Stomach (tissue), 9 donors: ENCODE data around the gene KAZALD1. TPM values are rescaled to one million over a fixed set of nuclear protein-coding genes. Genes with fewer than 3 reads are reported as not detected.

Experiments
- DNase-seq, 2 donors: peaks; one replicate each; pipeline versions ENCODE4 v3.0.0 to v3.0.0-alpha.2; 2013 to 2019
- H3K27ac ChIP-seq, 5 donors: fragments of 200-600 bp in 4 of 5; sonication (generic) in 4 of 5; one replicate each; pipeline ENCODE4 v1.5.1; 2013 to 2019; ENCODE audit warnings: mild to moderate bottlenecking in 1 of 5, moderate library complexity in 1 of 5
- H3K27me3 ChIP-seq, 3 donors: fragments of 200-600 bp; sonication (generic); one replicate each; pipeline ENCODE4 v1.5.1; 2017 to 2019; ENCODE audit warnings: mixed run types in 1 of 3
- H3K36me3 ChIP-seq, 4 donors: fragments of 200-600 bp; sonication (generic); 1 replicate in 3 of 4; 2 replicates in 1 of 4; pipeline ENCODE4 v1.5.1; 2016 to 2019
- H3K4me1 ChIP-seq, 4 donors: fragments of 200-600 bp; sonication (generic); one replicate each; pipeline ENCODE4 v1.5.1; 2016 to 2019
- H3K4me3 ChIP-seq, 4 donors: fragments of 200-600 bp; sonication (generic) in 3 of 4; one replicate each; pipeline ENCODE4 v1.5.1; 2016 to 2019; ENCODE audit warnings: mild to moderate bottlenecking in 1 of 4
- H3K9me3 ChIP-seq, 4 donors: fragments of 200-600 bp; sonication (generic); one replicate each; pipeline ENCODE4 v1.5.1; 2016 to 2019
- EP300 ChIP-seq: sonication (generic); formaldehyde crosslinking; IDR thresholded peaks from one replicate; pipeline ENCODE4 v1.6.1; 2017; ENCODE audit warnings: antibody characterized with exemption
- POLR2A ChIP-seq, 4 donors: fragments of 450-650 bp; IDR thresholded peaks; one replicate each; pipeline ENCODE4 v1.6.1; 2016; ENCODE audit warnings: antibody characterized with exemption in 4 of 4, control low read depth in 2 of 4, mild to moderate bottlenecking in 1 of 4, moderate library complexity in 1 of 4
- POLR2AphosphoS5 ChIP-seq, 3 donors: sonication (generic); formaldehyde crosslinking; IDR thresholded peaks; one replicate each; pipeline ENCODE4 v1.6.1; 2016; ENCODE audit warnings: antibody characterized with exemption in 3 of 3
- WGBS, 5 donors: extraction: QIAGEN DNeasy Blood & Tissue Kit in 3 of 5; methylation state at CpG; one replicate each; pipeline versions ENCODE4 v1.1.5 to v1.1.7; 2013 to 2018; 5-methylcytosine and 5-hydroxymethylcytosine counted together
- intact Hi-C: fragments of 100-400 bp; cut with DNase I; formaldehyde crosslinking; loops from one replicate; pipeline ENCODE4 v1.15.1; 2023; ENCODE audit warnings: low total_unique reads
- polyA plus RNA-seq, 3 donors: library from polyadenylated mRNA; stranded (reverse); fragments of 200-250 nt; gene quantifications; one replicate each; pipeline ENCODE4 v1.2.3, GENCODE V29; 2013
- total RNA-seq, 5 donors: library from RNA; depleted of rRNA; stranded (reverse); fragments of >200 nt; gene quantifications; one replicate each; pipeline versions ENCODE4 v1.1.0 to v1.2.3, GENCODE V29; 2014 to 2016
- TF ChIP-seq, protein P1 (sequence below), 7 experiments: fragments of 450-650 bp in 4 of 7; fragments of 200-600 bp in 3 of 7; sonication (generic) in 3 of 7; IDR thresholded peaks; one replicate each; pipeline ENCODE4 v1.5.1; 2016 to 2019; ENCODE audit warnings: antibody characterized with exemption in 7 of 7, control low read depth in 2 of 7, mild to moderate bottlenecking in 1 of 7
- donor health status: healthy with polysubstance abuse.
- donor health status: Bipolar disorder and iron deficiency.
- donor health status: healthy.

Gene KAZALD1
- total and polyA plus RNA-seq, 8 donors: 2.2 to 35.5 (median 12.0) TPM; not detected in 1

DNA sequence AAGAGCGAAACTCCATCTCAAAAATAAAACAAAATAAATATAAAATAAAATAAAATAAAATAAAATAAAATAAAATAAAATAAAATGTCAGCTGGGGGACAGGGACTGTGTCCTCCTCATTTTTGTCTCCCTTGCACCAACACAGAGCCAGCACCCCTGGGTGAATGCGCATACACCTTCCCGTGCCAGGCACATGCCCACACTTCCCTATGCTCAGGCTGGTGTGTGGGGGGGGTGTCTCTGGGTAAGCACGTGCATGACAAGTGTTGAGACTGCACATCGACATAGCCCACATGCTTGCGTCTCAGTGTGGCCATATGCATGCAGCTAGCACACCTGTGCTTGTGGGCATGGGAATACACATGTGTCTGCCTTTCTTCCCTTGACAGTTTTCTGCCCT lies 44.6 kb downstream of the KAZALD1 start:
- TF ChIP-seq EP300 (no peak), POLR2A (IDR thresholded peaks at IDR 0.05) (no peak), POLR2AphosphoS5 (IDR thresholded peaks at IDR 0.05) (no peak)
- TF ChIP-seq, protein P1, sequence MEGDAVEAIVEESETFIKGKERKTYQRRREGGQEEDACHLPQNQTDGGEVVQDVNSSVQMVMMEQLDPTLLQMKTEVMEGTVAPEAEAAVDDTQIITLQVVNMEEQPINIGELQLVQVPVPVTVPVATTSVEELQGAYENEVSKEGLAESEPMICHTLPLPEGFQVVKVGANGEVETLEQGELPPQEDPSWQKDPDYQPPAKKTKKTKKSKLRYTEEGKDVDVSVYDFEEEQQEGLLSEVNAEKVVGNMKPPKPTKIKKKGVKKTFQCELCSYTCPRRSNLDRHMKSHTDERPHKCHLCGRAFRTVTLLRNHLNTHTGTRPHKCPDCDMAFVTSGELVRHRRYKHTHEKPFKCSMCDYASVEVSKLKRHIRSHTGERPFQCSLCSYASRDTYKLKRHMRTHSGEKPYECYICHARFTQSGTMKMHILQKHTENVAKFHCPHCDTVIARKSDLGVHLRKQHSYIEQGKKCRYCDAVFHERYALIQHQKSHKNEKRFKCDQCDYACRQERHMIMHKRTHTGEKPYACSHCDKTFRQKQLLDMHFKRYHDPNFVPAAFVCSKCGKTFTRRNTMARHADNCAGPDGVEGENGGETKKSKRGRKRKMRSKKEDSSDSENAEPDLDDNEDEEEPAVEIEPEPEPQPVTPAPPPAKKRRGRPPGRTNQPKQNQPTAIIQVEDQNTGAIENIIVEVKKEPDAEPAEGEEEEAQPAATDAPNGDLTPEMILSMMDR (IDR thresholded peaks at IDR 0.05): no peak
- intact Hi-C loops: no loop called here
- H3K4me3 ChIP-seq: no peak overlapping the region
- H3K27me3 ChIP-seq: peaks cover 0 to 78% (median 4%) of the 10 kb centered on the region in 3 donors
- H3K9me3 ChIP-seq: no peaks in the 10 kb centered on the region
- H3K36me3 ChIP-seq: no peaks in the 10 kb centered on the region
- H3K27ac ChIP-seq: no peak overlapping the region
- H3K4me1 ChIP-seq: no peaks in the 10 kb centered on the region
- no peak for DNase-seq
- WGBS, 5 donors: 62 to 77% (median 71%) methylated on average over 6 of the region's 6 CpGs

DNA sequence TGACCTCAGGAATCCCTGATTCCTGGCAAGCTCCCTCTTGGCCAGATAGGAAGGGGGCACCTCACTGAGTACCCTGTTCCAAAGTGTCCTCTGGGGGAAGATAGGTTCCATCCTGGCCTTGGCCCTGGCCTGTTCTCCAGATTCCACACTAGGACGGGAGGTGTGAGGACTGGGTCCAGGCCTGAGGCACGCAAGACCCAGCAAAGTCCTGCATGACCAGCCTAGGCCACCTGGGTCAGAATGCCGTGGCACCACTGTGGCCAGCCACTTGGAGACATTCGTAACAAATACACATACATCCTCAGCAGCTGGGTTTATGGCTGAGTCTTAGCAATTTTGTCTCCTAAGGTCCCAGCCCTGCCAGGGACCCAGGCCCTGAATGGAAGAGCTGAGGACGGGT lies 46.0 kb downstream of the KAZALD1 start:
- peaks cover 0 to 83% (median 10%) of the 10 kb centered on the region in 3 donors for H3K27me3 ChIP-seq

DNA sequence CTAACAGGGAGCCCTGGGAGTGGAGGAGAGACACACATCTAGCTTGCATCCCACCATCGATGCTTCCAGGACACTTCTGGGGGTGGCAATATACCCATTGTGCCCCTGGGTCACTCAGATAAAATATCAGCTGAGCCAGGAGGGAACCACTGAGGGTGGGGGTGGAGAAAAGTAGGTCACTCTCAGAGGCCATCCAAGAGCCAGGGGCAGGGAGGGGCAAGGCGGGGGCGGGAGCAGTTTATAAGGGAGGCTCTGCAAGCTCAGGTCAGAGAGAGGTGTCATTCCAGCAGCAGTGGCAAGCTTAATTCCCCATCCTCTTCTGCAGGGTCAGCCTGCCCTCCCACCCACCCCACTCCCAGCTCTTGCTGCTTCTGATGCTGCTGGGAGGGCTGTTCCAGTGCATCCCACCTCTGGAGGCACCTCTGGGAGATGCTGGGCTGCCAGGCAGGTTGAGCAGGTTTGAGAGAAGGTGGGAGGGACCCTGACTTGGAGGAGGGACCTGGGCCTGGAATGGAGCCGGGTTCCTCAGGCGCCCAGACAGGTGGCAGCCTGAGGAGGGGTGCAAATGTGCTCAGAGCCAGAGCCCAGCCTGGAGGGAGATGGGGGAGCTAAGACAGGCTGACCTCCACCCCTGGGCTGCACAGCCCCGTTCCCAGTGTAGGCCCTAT lies 49.2 kb downstream of the KAZALD1 start:
- 30 to 48% (median 34%) methylated on average over 6 of the region's 6 CpGs for WGBS, 5 donors

More for the DNA sequence above, 46.0 kb downstream of the KAZALD1 start:
- intact Hi-C loops: no loop called here
- DNase-seq: no peak
- Histone ChIP-seq H3K36me3 (no peaks in the 10 kb centered on the region), H3K9me3 (no peaks in the 10 kb centered on the region), H3K4me3 (no peak overlapping the region), H3K4me1 (no peaks in the 10 kb centered on the region), H3K27ac (no peak overlapping the region)
- TF ChIP-seq EP300 (no peak), POLR2A (IDR thresholded peaks at IDR 0.05) (no peak), POLR2AphosphoS5 (IDR thresholded peaks at IDR 0.05) (no peak)
- TF ChIP-seq, protein P1 (IDR thresholded peaks at IDR 0.05): no peak
- 87 to 92% (median 89%) methylated on average over 4 to 5 of the region's 5 CpGs for WGBS, 5 donors

DNA sequence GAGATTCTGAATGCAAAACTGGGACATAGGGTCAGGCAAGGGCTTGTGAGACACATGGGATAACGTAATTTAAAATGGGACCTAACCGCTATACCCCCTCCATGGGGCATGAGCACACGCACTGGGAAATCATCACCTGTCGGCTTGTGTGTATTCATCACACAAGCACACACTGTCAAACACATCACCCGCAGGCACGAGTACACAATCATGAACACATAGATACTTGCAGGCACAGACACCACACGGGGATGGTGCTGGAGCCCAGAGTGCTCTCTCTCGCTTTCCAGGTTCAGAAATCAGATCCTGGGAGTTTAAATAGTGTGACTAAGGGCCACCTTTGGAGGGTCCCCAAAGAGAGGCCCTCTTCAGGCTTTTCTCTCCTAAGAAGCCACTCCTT lies 49.8 kb downstream of the KAZALD1 start:
- no peak for DNase-seq
- WGBS, 5 donors: 59 to 79% (median 62%) methylated on average over 7 to 8 of the region's 8 CpGs

More for the DNA sequence above, 49.2 kb downstream of the KAZALD1 start:
- Histone ChIP-seq H3K27me3 (peaks cover 0 to 93% (median 26%) of the 10 kb centered on the region in 3 donors), H3K4me1 (no peaks in the 10 kb centered on the region), H3K36me3 (no peaks in the 10 kb centered on the region), H3K4me3 (no peak overlapping the region), H3K9me3 (no peaks in the 10 kb centered on the region), H3K27ac (no peak overlapping the region)
- TF ChIP-seq EP300: no peak
- no peak for TF ChIP-seq POLR2A (IDR thresholded peaks at IDR 0.05)
- TF ChIP-seq POLR2AphosphoS5 (IDR thresholded peaks at IDR 0.05): no peak
- TF ChIP-seq, protein P1 (IDR thresholded peaks at IDR 0.05): no peak
- no peak for DNase-seq
- intact Hi-C loops: no loop called here

More for the DNA sequence above, 49.8 kb downstream of the KAZALD1 start:
- no peak overlapping the region for H3K27ac ChIP-seq
- no peaks in the 10 kb centered on the region for H3K4me1 ChIP-seq
- H3K36me3 ChIP-seq: no peaks in the 10 kb centered on the region
- intact Hi-C loops: no loop called here
- no peaks in the 10 kb centered on the region for H3K9me3 ChIP-seq
- H3K4me3 ChIP-seq: no peak overlapping the region
- H3K27me3 ChIP-seq: peaks cover 0 to 93% (median 30%) of the 10 kb centered on the region in 3 donors
- TF ChIP-seq, protein P1 (IDR thresholded peaks at IDR 0.05): no peak
- TF ChIP-seq EP300 (no peak), POLR2A (IDR thresholded peaks at IDR 0.05) (no peak), POLR2AphosphoS5 (IDR thresholded peaks at IDR 0.05) (no peak)
